Measurements from ENCODE around the gene BBS12.

BBS12 gene

DNA sequence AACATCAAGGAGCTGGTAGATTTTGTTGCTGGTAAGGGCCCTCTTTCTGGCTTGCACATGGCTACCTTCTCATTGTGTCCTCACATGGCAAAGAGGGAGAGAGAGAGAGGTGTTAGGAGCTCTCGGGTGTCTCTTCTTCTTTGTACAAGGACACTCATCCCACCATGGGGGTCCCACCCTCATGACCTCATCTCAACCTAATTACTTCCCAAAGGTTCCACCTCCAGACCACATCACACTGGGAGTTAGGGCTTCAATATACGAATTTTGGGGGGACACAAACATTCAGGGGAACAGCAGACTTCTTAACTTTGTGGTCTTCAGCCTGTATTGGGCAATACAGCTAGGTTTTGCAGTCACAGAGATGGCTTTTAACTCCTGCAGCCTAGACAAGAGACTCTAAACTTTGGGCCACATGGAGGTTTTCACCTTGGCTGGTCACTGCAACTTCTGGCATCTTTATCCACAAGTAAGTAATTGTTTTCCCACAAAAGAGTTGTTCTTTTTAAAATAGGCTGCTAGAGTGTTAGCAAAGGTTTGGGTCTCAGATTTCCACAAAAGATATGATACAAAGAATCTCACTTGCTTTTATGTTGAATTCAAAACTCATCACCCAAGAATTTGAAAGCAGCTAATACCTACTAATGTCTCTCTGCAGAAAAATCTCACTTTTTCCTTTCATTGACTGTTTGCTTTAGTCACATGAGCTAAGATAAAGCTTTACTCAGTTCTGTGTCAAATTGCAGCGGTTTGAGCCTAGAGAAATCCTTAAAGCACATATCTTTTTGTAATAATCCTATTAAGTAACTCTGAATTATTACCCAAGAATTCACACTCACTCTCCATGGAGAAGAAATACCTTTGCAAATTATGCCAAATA, 39.6 kb upstream of the BBS12 start:
- TF ChIP-seq, protein P1, sequence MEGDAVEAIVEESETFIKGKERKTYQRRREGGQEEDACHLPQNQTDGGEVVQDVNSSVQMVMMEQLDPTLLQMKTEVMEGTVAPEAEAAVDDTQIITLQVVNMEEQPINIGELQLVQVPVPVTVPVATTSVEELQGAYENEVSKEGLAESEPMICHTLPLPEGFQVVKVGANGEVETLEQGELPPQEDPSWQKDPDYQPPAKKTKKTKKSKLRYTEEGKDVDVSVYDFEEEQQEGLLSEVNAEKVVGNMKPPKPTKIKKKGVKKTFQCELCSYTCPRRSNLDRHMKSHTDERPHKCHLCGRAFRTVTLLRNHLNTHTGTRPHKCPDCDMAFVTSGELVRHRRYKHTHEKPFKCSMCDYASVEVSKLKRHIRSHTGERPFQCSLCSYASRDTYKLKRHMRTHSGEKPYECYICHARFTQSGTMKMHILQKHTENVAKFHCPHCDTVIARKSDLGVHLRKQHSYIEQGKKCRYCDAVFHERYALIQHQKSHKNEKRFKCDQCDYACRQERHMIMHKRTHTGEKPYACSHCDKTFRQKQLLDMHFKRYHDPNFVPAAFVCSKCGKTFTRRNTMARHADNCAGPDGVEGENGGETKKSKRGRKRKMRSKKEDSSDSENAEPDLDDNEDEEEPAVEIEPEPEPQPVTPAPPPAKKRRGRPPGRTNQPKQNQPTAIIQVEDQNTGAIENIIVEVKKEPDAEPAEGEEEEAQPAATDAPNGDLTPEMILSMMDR (conservative IDR thresholded peaks at IDR 0.05; ENCODE audit: low read depth, low read length): no peak
- peak; percentile 75 for DNase-seq (ENCODE audit: low read depth)
- H3K4me3 ChIP-seq (ENCODE audit: low read length): no peak overlapping the region

DNA sequence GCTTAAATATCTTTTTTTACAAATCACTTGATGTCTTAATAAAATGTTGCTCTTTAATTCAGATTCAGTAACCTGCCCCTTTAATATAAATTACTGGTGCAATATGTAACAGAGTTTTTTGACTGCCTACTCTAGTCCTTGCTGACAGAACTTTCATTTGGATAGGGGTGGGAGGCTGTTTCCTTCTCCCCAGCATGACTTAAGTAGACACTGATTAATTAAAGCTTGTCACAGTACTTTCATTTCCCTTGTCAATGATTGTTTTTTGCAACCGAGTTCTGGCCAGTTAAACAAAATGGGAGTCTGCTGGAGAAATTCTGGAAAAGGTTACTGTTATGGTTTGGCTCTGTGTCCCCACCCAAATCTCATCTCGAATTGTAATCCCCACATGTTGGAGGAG, 37.3 kb upstream of the BBS12 start:
- DNase-seq (ENCODE audit: low read depth): no peak
- TF ChIP-seq, protein P1 (conservative IDR thresholded peaks at IDR 0.05; ENCODE audit: low read depth, low read length): no peak
- H3K4me3 ChIP-seq (ENCODE audit: low read length): no peak overlapping the region

DNA sequence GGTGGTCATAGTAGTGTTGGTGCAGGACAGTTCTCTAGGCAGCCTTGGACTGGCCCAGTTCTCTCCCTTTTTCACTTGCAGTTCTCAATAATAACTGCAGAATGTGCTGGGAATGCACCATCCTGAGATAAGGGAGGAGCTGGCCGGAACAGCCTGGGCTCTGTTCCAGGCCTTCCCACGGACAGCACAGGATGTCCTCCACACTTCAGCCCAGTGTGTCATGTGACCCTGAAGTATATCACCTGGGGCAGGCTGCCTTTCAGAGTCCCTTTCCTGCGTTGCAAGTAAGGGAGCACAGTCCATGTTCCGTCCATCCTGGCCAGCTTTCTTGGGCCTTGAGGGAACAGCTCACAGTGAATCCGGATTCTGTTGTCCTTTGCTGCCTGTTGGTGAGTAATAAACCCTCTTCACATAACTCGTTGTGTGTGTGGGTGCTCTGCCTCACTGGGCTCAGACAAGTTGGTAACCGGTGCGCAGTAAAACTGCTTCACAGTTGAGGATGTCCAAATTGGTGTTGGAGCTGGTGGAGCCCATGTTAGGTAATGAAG, 32.3 kb upstream of the BBS12 start:
- TF ChIP-seq, protein P1 (conservative IDR thresholded peaks at IDR 0.05; ENCODE audit: low read depth, low read length): no peak
- DNase-seq (ENCODE audit: low read depth): no peak
- H3K4me3 ChIP-seq (ENCODE audit: low read length): no peak overlapping the region

DNA sequence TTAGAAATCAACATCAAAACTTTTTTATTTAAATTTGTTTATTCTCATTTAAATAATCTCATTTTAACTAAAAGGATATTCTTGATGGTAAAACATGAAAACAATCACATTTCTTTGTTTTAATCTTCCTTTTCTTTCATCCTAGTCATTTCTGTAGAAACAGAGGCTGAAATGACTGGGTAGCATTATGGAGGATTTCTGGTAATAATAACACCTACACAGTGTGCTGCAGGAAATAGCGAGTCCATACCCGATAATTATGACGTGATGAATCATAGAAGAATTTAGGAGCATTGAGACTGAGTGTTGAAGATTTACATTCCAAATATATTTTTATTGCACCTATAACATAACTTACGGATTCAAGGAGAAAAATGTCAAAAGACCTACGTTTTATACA, 31.4 kb upstream of the BBS12 start:
- no peak for DNase-seq (ENCODE audit: low read depth)
- TF ChIP-seq, protein P1 (conservative IDR thresholded peaks at IDR 0.05; ENCODE audit: low read depth, low read length): no peak
- no peak overlapping the region for H3K4me3 ChIP-seq (ENCODE audit: low read length)

DNA sequence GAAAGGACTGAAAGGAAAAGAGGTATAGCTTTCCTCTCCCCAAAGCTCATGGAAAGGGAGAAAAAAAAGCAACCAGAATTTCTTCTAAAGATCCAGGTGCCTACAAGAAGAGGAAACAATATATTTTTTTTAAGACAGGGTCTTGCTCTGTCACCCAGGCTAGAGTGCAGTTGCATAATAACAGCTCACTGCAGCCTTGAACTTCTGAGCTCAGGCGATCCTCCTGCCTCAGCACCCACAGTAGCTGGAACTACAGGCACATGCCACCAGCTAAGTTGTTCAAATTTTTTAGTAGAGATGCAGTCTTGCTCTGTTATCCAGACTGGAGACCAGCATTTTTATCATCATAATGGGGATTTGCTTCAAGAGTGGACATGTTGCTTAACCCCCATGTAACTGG, 30.5 kb upstream of the BBS12 start:
- DNase-seq (ENCODE audit: low read depth): no peak
- no peak overlapping the region for H3K4me3 ChIP-seq (ENCODE audit: low read length)
- TF ChIP-seq, protein P1 (conservative IDR thresholded peaks at IDR 0.05; ENCODE audit: low read depth, low read length): no peak

DNA sequence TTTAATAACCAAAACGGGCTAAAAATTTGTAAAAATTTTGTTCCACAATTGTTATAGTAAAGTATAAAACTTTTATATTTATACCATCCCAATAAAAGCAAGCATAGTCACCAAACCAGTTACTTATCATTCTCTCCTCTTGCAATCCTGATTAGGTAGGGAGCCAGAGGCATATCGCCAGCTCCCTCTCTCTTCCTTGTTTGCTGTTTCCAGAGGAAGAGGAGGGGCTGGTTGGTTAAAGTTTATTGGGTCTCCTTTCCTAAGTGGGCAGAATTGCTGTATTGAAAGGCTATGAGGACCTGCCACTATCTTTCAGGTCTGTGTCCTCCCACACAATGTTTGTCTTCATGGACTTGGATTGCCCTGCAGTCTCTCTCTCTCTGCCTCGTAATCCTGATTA, 29.6 kb upstream of the BBS12 start:
- TF ChIP-seq, protein P1 (conservative IDR thresholded peaks at IDR 0.05; ENCODE audit: low read depth, low read length): no peak
- DNase-seq (ENCODE audit: low read depth): no peak
- no peak overlapping the region for H3K4me3 ChIP-seq (ENCODE audit: low read length)

DNA sequence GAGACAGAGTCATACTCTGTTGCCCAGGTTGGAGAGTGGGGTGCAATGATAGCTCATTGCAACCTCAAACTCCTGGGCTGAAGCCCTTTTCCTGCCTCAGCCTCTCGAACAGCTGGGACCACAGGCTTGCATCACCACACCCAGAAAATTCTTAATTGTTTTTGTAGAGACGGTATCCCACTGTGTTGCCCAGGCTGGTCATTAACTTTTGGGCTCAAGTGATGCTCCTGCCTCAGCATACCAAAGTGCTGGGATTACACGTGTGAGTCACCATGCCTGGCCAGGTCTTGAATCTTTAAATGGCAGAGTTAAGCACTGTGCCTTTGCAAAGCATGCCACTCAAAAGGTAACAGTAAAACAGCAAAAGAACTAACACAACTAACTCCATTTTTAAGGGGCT, 28.6 kb upstream of the BBS12 start:
- no peak for DNase-seq (ENCODE audit: low read depth)
- TF ChIP-seq, protein P1 (conservative IDR thresholded peaks at IDR 0.05; ENCODE audit: low read depth, low read length): no peak
- no peak overlapping the region for H3K4me3 ChIP-seq (ENCODE audit: low read length)

Data from retinal pigment epithelial cell (primary cell).